GM19328 (cell line): Measurements from ENCODE around the gene RILP.
"Not testable (repeated sequence)": the region's sequence is repeated elsewhere in the genome, so short reads cannot be mapped to it uniquely, and the experiment has no call there.

ENCODE experiments used
- ATAC-seq: cut with Tn5 transposase; IDR thresholded peaks from one replicate; pipeline ENCODE4 v1.9.1; 2021; ENCODE audit warnings: mild to moderate bottlenecking, moderate library complexity; ENCODE audit not compliant: unreplicated experiment

The RILP gene

GRCh38 chr17:1649844-1650501, at the start of gene RILP:
Gene RILP, minus strand, starts transcription at chr17:1649866. Its CDS starts 62 bp downstream, at chr17:1649804.
- no peak for ATAC-seq

- no peak for ATAC-seq
Measured at GRCh38 chr17:1697681-1698080, 48.0 kb upstream of the RILP start.

GRCh38 chr17:1695365-1695764, 45.7 kb upstream of the RILP start:
- ATAC-seq: no peak

GRCh38 chr17:1693339-1693738, 43.7 kb upstream of the RILP start:
- ATAC-seq: no peak

- no peak for ATAC-seq
Measured at GRCh38 chr17:1690544-1691221, 41.0 kb upstream of the RILP start.

- ATAC-seq: not testable (repeated sequence)
Measured at GRCh38 chr17:1688405-1688804, 38.7 kb upstream of the RILP start.

- no peak for ATAC-seq
Measured at GRCh38 chr17:1686086-1686485, 36.4 kb upstream of the RILP start.

- peak; percentile 95 for ATAC-seq
Measured at GRCh38 chr17:1684378-1685189, 34.9 kb upstream of the RILP start, which contains the start of gene PRPF8. Gene PRPF8, minus strand, starts transcription at chr17:1684867. Its CDS starts 296 bp downstream, at chr17:1684571.

GRCh38 chr17:1683459-1683858, 33.8 kb upstream of the RILP start:
- ATAC-seq: no peak

- ATAC-seq: no peak
Measured at GRCh38 chr17:1676401-1676800, 26.7 kb upstream of the RILP start.

GRCh38 chr17:1673041-1673785, 23.5 kb upstream of the RILP start:
- ATAC-seq: no peak

- ATAC-seq: not testable (repeated sequence)
Measured at GRCh38 chr17:1663934-1664333, 14.3 kb upstream of the RILP start.

- no peak for ATAC-seq
Measured at GRCh38 chr17:1661045-1661444, 11.4 kb upstream of the RILP start.

- ATAC-seq: no peak
Measured at GRCh38 chr17:1658100-1658499, 8.4 kb upstream of the RILP start.

- no peak for ATAC-seq
Measured at GRCh38 chr17:1653735-1654134, 4.1 kb upstream of the RILP start.

GRCh38 chr17:1652794-1653193, 3.1 kb upstream of the RILP start:
- not testable (repeated sequence) for ATAC-seq

GRCh38 chr17:1651559-1651844, 1.8 kb upstream of the RILP start:
- ATAC-seq: no peak

- no peak for ATAC-seq
Measured at GRCh38 chr17:1650731-1651558, 1.3 kb upstream of the RILP start.

- peak; percentile 64 for ATAC-seq
Measured at GRCh38 chr17:1648963-1649843, 463 bp downstream of the RILP start.
